Stimulated activated CD8-positive, alpha-beta memory T cell treated with anti-CD3 and anti-CD28 coated beads, Interleukin-4, amount 100 ng/mL, for 24 hours (primary cell): Measurements from ENCODE around the gene SMIM32.

Experiments
- DNase-seq: peaks from one replicate; pipeline ENCODE4 v3.0.0-alpha.2; 2020; ENCODE audit warnings: low read depth

Gene SMIM32

DNA sequence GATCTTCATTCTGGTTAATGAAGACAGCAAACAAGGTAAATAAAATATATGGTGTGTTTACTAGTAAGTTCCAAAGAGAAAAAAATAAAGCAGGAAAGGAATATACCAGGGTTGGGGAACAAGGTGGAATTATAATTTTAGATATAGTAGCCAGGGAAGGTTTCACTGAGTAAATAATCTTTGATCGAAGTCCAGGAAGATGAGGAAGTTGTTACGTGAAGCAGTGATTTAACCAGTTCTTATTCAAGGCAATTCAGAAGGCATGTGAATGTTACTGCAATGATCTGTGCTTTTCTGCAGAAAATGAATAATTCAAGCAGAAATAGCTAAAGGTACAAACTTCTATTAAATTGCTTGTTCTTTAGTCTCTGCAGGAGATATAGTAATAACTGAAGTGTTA, 6.2 kb downstream of the SMIM32 start:
- no peak for DNase-seq

GRCh38 chr5:136185974-136186665, 6.8 kb downstream of the SMIM32 start:
- no peak for DNase-seq

DNA sequence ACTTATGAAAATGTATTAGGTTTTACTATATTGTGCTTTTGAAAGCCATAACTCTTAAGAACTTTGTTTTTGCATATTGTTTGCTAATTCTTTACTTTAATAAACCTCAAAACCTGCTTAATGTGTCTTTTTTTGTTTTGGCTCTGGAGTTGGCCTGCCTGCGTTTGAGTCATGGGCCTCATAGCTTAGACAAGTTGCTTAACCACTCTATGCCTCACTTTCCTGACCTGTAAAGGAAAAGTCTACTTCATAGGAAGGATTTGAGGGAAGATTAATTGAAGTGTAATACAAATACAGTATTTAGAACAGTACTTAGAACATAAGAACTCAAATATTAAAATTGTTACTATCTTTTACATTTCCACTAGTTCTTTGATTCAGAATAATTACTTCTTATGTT, 10.3 kb downstream of the SMIM32 start:
- DNase-seq: no peak

GRCh38 chr5:136174021-136174659, 18.8 kb downstream of the SMIM32 start:
- DNase-seq: no peak

DNA sequence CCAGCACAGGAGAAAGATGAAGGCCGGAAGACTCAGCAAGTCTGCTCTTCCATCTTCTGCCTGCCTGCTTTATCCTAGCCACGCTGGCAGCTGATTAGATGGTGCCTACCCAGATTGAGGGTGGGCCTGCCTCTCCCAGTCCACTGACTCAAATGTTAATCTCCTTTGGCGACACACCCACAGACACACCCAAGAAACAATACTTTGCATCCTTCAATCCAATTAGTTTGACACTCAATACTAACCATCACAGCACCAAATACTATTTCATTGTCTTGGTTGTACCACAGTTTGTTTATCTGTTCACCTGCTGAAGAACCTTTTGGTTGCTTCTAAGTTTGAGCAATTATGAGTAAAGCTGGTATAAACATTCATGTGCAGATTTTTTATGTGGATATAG, 23.7 kb downstream of the SMIM32 start:
- no peak for DNase-seq

- DNase-seq: no peak
These were observed 26.1 kb downstream of the SMIM32 start for GRCh38 chr5:136166909-136167308.

DNA sequence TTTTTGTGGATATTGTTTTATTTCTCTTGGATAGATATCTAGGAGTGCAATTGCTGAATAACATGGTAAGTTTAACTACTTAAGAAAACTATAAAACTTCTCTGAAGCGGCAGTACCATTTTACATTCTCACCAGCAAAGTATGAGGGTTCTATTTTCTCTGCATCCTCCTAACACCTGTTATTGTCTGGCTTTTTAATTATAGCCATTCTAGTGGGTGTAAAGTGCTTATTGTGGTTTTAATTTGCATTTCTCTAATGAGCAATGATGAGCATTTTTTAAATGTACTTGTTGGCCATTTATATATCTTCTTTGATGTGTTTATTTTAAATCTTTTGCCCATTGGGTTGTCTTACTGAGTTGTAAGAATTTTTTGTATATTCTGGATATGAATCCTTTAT, 28.7 kb downstream of the SMIM32 start:
- no peak for DNase-seq

DNA sequence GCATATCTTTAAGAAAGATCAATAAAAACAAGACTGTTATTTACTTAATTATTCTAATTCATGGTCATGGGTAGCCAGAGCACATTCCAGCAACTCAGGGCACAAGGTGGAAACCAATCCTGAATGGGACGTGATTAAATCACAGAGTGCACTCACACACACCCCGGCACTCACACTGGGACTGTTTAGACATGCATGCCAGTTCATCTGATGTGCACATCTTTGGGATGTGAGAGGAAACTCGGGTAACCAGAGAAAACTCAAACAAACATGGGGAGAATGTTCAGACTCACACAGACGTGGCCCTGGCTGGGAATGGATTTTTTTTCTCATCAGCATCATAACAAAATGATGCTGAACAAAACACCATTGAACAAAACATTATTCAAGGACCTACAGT, 31.0 kb downstream of the SMIM32 start:
- DNase-seq: no peak

GRCh38 chr5:136159457-136159856, 33.5 kb downstream of the SMIM32 start:
- no peak for DNase-seq

DNA sequence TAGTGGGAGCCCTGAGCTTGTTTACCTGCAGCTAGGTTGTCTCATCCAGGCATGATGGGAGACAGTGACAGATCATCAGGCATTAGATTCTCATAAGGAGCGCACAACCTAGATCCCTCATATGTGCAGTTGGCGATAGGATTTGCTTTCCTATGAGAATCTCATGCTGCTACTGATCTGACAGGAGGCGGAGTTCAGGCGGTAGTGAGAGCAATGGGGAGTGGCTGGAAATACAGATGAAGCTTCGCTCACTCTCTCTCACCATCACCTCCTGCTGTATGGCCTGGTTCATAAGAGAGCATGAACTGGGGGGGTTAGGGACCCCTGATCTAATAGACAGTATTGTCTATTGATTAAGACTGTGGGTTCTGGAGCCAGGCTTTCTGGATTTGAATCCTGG, 35.4 kb downstream of the SMIM32 start:
- no peak for DNase-seq

DNA sequence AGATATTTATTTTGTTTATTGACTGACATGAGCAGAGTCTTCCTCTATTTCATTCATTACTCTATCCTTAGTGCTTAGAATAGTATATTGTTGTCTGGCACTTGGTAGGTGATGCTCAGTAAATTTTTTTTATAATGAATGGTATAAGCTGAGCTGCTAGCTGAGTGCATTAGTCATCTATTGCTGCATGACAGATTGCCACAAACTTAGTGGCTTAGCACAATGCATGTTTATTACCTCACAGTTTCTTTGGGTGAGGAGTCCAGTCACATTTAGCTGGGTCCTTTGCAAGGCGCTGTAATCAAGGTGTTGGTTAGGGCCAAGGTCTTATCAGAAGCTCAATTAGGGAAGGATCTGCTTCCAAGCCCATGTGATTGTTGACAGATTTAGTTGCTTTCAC, 37.2 kb downstream of the SMIM32 start:
- no peak for DNase-seq

DNA sequence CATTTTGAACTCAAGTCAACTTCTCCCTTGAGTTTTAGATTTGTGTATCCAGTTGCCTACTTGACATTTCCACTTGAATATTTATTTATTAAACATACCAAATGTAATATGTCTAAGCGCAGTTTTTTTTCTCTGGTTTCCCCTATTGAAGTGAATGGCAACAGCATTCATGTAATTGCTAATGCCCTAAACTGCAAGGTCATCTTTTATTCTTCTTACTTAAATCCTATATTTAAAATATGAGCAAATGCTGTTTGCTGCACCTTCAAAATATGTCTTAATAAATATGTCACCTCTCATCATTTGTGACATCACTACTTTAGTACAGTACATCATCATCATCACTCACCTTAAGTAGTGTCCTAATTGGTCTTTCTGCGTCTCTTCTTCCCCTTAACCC, 37.9 kb downstream of the SMIM32 start:
- no peak for DNase-seq

DNA sequence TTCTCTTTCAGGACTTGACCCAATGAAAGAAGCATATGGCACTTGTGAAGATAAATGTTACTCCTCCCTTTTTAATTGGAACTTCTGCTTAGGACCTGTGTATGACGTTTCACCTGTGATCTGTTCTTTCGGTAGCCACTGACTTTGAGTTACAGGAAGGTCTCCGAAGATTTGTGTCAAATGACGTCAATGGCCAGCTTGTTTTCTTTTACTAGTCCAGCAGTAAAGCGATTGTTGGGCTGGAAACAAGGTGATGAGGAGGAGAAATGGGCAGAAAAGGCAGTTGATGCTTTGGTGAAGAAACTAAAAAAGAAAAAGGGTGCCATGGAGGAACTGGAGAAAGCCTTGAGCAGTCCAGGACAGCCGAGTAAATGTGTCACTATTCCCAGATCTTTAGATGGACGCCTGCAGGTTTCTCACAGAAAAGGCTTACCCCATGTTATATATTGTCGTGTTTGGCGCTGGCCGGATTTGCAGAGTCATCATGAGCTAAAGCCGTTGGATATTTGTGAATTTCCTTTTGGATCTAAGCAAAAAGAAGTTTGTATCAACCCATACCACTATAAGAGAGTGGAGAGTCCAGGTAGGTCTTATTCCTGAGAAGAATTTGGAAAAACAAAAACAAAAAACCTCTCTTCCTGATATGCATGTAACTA, 39.3 kb downstream of the SMIM32 start:
- no peak for DNase-seq

DNA sequence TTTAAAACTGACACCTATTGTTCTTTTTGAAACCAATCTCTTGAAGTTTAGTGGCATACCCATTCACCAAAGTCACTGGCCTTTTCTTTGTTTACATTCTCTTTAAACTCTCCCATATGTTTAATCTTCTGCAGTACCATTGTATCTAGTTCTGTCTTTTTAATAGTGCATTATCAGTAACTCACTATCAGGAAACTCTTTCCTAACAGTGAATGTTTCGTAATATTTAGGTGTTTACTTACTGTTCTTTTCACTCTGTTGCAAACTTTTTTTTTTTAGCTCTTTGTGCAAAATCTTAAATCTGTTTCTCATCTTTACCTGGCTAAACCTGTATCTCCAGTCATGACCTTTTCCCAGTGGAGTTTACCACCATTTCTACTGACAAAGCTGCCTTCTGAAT, 43.1 kb downstream of the SMIM32 start:
- no peak for DNase-seq

DNA sequence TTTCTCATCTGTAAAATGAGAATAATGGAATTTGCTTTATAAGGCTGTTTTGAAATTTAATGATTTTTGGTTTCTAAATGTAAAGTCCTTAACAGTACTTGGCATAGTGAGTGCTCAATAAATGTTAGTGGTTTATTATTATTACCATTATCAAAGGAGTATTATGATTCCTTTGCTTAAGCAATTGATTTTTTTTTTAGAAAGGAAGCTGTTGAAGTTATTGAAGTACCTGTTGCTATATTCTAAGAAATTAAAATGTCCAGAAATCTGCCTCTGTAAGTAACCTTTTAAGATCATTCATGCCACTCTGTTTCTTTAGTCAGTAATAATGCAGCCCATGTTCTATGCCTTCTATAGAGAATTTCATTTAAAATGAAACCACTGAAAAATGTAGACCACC, 45.3 kb downstream of the SMIM32 start:
- no peak for DNase-seq

- DNase-seq: no peak
These were observed 46.8 kb downstream of the SMIM32 start for GRCh38 chr5:136146201-136146600.

- no peak for DNase-seq
These were observed 47.9 kb downstream of the SMIM32 start for GRCh38 chr5:136145030-136145429.

DNA sequence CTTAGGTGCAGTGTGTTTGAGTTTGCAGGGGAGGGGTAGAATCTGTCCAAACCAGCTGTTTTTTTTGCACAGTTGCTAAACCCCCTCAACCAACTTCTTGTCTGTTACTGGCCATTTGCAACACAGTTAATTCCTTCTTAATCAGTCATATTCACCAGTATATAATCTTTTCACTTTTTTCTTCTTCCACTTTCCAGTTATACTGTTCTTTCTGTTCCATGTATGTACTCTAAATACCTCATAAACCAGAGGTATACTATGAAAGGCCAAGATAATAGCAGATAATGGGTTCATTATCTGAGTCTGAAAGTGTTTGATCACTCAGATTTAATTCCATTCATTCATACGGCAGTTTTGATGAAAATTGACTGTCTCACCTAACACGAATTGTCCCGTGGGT, 49.2 kb downstream of the SMIM32 start:
- no peak for DNase-seq

GRCh38 chr5:136143312-136143711, 49.6 kb downstream of the SMIM32 start:
- DNase-seq: no peak

- no peak for DNase-seq
These were observed 51.4 kb downstream of the SMIM32 start for GRCh38 chr5:136141561-136141960.
